Upper lobe of left lung (tissue), 4 donors: Measurements from ENCODE around the gene ELAVL1.

Source experiments
- CTCF ChIP-seq, 6 experiments: fragments of 450-650 bp in 4 of 6; fragments of 200-600 bp in 2 of 6; sonication (generic) in 2 of 6; IDR thresholded peaks; one replicate each; pipeline ENCODE4 v1.5.1; 2016 to 2019; ENCODE audit warnings: antibody characterized with exemption in 6 of 6
- EP300 ChIP-seq, 4 donors: sonication (generic); formaldehyde crosslinking; IDR thresholded peaks; one replicate each; pipeline ENCODE4 v1.5.1; 2017; ENCODE audit warnings: antibody characterized with exemption in 4 of 4, control low read depth in 2 of 4
- POLR2A ChIP-seq, 4 donors: fragments of 450-650 bp; IDR thresholded peaks; one replicate each; pipeline ENCODE4 v1.5.1; 2016 to 2017; ENCODE audit warnings: antibody characterized with exemption in 4 of 4, mild to moderate bottlenecking in 2 of 4
- POLR2AphosphoS5 ChIP-seq, 2 donors: sonication (generic); formaldehyde crosslinking; IDR thresholded peaks; one replicate each; pipeline ENCODE4 v1.5.1; 2017; ENCODE audit warnings: antibody characterized with exemption in 2 of 2

GRCh38 chr19:7983286-7983950 lies 22.0 kb downstream of the ELAVL1 start:
- TF ChIP-seq POLR2AphosphoS5 (IDR thresholded peaks at IDR 0.05) (no peak), EP300 (IDR thresholded peaks at IDR 0.05) (no peak), POLR2A (IDR thresholded peaks at IDR 0.05) (no peak), CTCF (IDR thresholded peaks at IDR 0.05) (no peak)
